ENCODE measurements around the gene GPRIN2.
"Not testable (repeated sequence)": the region's sequence is repeated elsewhere in the genome, so short reads cannot be mapped to it uniquely, and the experiment has no call there.

GPRIN2 gene

GRCh38 chr10:46532256-46532655 is 24.2 kb downstream of the GPRIN2 start:
- not testable (repeated sequence) for DNase-seq

- DNase-seq = no peak
Measured at GRCh38 chr10:46530249-46531186, 25.9 kb downstream of the GPRIN2 start.

DNA sequence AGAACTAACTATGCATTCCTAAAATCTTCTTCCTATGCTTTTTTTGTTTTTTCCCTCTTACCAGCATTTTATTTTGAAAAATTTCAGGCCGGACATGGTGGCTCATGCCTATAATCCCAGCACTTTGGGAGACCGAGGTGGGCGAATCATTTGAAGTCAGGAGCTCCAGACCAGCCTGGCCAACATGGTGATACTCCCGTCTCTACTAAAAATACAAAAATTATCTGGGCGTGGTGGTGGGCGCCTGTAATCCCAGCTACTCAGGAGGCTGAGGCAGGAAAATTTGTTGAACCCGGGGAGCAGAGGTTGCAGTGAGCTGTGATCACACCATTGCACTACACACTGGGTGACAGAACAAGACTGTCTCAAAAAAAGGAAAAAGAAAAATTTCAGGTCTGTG is 26.7 kb downstream of the GPRIN2 start:
- not testable (repeated sequence) for DNase-seq

DNA sequence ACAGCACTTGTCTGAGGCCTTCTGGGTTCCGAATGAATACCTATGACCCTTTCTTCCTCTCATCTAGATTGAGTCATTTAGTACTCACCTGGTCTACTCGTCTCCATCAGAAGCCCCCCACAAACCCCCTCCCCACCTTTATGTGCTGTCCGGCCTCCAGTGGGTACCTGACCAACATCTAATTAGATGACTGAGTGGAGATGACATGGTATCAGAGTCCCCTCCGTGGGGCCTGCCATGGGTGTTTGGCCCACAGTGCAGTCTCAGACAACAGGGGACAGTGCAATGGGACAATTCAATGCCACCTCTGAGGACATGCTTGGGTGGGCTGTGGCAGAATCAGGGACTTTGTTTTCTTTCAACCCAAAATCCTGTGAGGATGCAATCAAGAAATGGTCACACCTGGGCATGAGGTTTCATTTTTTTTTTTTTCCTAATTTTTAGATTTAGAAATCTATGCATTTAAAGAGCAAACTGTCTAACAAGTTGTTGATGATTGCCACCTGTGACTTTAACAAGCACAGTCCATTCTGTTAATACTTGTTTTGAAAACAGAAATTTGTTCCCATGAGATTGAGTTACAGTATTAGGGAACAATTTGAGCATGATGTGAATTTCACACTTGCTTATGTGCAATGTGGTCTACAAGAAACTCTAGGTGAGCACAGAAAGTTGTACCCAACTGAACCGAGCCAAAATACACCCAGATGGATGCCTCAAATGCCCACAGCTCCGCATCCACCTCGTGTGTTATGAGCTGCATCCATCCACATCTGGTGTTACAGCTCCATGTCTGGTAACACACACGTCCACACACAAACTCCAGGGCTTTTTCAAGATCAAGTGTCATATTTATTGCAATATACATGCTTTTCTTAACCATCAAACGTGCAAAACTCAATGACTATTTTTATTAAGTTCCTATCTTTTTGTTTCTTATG is 27.5 kb downstream of the GPRIN2 start:
- no peak for DNase-seq

- no peak for DNase-seq
Measured at GRCh38 chr10:46528171-46528671, 28.2 kb downstream of the GPRIN2 start.

GRCh38 chr10:46527241-46527811 is 29.1 kb downstream of the GPRIN2 start:
- no peak for DNase-seq

GRCh38 chr10:46526682-46527038 is 29.8 kb downstream of the GPRIN2 start:
- DNase-seq = no peak

DNA sequence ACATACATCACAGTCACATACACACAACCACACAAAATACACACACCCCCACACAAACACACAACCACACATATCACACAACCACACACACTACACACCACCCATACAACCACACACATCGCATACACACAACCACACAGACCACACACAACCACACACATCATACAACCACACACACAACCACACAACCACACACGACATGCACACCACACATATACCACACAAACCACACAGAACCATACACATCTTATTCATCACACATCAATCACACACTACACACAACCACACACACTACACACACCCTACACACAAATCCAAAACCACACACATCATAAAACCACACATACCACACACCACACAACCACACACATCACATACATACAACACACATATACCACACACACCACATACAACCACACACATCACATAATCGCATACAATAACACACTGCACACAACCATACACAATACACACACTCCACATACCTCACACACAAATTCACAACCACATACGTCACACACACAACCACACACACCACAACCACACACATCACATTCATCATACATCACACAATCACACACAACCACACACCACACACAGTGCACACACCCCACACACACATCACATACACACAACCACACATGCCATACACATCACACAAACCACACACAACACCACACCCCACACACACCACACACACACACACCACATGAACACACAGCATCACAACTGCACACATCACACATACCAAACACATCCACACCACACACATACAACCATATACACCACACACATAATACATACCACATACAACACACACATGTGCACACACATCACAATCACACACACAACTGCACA is 30.4 kb downstream of the GPRIN2 start:
- DNase-seq = no peak

- DNase-seq = no peak
Measured at GRCh38 chr10:46525177-46525823, 31.2 kb downstream of the GPRIN2 start.

GRCh38 chr10:46524472-46525176 is 31.8 kb downstream of the GPRIN2 start:
- DNase-seq = no peak

DNA sequence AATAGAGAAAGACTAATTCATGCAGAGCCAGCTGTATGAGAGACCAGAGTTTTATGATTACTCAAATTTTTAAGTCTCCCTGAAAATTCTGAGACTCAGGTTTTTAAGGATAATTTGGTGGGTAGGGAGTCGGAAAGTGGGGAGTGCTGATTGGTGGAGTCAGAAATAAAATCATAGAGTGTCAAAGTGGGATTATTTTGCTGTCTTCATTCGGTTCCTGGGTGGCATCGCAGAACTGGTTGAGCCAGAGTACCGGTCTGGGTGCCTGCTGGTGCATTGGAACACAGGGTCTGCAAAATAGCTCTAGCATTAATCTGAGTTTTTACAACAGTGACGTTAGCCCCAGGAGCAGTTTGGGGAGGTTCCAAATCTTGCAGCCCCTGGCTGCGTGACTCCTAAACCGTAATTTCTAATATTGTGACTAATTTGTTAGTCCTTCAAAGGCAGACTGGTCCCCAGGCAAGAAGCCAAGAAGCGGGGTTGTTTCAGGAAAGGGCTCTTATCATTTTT is 32.4 kb downstream of the GPRIN2 start:
- DNase-seq = no peak

DNA sequence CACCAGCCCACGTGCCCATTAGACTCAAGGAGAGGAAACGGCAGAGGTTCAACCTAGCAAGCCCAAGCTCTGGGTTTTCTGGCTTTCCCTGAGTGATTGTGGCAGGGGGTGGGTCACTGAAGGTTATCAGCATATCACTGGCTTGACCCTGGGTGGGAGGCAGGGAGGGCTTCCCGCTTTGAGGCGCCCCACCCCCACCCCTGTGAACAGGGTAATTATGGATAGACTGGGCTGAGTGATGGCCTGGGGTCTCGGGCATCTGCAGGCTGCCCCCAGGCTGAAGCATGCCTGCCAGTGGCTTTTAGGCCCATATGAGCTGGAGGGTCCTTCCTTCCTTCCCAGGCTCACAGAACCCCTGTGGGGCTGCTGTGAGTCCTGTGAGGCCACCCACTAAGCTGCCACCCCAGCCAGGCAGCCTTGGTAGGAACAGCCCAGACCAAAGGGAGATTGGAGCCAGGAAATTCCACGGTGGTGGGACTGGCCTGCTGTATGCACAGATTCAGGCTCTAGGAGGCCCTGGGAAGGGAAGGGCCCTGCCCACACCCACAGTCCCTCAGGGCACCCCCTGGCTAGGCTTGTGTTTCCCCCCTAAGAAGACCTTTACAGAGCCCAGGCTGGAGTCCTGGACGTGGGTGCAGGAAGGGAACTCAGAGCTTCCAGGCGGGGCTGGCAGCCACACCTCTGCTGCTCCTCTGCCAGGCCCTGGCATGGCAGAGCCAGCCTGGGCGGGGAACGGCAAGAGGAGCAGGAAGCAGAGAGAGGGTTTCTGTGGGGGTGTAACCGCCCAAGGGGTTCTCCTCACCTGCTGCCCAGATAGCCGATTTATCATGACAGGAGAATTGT is 33.1 kb downstream of the GPRIN2 start:
- DNase-seq = no peak

GRCh38 chr10:46522295-46523118 is 34.0 kb downstream of the GPRIN2 start:
- no peak for DNase-seq

DNA sequence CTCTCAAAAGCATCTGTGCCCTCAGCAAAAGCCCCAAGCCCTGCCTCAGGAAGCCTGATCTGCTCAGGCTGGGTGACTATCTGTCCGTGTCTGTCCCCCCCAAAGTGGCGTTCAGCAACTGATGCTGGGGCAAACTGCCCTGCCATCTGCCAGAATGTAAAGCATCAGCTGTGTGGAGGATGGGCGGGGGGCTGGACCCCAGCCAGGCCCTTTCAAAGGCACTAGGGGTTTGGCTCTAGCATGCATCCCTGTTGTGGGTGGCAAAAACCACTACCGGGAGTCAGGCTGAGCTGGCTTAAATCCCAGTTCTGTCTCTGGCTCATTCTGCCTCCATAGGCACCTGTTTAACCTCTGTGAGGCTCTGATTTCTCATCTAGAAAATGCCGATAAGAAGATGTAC is 35.5 kb downstream of the GPRIN2 start:
- no peak for DNase-seq

GRCh38 chr10:46520381-46520780 is 36.1 kb downstream of the GPRIN2 start:
- DNase-seq = no peak

GRCh38 chr10:46518028-46518725 is 38.3 kb downstream of the GPRIN2 start:
- no peak for DNase-seq

DNA sequence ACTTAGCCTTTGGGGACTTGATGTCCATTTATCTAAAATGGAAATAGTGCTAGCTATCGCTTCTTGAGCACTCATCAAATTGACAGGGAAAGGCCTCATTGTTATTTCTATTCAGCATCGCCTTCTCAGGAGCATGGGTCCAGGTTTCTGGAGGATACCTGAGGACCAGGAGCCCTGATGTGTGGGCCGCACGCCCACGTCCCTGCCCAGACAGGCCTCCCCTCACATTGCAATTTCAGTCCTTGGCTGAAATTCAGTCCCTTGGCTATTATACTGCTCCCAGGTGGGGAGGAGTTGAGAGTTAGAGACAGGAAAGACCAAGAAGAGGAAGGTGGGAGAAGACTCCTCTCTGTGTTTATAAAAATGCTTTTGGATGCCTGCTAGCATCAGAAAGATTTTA is 38.9 kb downstream of the GPRIN2 start:
- DNase-seq = no peak
